OCI-LY3 (cell line): Measurements from ENCODE around the gene NPHP4.

Source experiments
- EZH2phosphoT487 ChIP-seq: fragments of 200-600 bp; shearing (Covaris generic); IDR thresholded peaks from 2 replicates; pipeline ENCODE4 v1.6.1; 2018; ENCODE audit warnings: antibody characterized with exemption, mixed run types, low read depth
- TF ChIP-seq, protein P1 (sequence below): fragments of 200-600, 300-600 bp; sonication (generic); IDR thresholded peaks from 2 replicates; pipeline ENCODE4 v1.5.1; 2014; ENCODE audit warnings: antibody characterized with exemption, low read length, low read depth

DNA sequence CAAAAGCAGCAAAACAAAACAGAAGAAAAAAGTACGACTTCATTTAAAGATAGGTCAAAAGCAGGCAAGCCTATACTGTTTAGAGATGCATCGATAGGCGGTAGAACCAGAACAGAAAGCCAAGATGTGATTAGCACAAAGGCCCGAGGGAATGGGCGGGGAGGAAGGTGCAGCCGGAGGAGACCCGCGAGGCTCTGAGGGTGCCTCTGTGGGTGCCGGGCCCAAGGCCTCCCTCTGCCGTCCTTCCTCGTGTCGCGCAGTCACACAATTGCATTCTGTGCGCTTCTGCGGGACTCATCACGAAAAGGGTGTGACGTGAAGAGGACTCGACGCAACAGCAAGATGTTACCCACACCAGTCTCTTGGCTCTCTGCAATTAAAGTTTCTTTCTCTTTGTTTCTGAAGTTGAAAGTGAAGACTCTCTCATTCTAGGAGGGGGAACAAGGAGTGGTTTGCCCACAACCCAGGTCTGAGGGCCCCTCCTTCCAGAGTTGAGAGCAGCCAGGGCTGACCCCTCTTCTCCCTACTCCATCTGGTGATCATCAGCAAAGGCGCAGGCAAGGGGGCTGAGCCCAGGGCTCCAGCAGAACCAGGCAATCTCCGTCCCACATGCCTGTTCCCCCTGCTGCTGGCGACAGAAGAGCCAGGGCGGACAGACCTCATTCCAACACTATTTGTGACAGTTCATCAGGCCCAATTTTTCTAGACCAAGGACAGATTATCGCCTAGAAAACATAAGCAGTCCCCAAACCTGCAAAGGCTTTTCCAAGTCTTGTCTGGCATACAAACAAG is 41.0 kb downstream of the NPHP4 start:
- TF ChIP-seq, protein P1, sequence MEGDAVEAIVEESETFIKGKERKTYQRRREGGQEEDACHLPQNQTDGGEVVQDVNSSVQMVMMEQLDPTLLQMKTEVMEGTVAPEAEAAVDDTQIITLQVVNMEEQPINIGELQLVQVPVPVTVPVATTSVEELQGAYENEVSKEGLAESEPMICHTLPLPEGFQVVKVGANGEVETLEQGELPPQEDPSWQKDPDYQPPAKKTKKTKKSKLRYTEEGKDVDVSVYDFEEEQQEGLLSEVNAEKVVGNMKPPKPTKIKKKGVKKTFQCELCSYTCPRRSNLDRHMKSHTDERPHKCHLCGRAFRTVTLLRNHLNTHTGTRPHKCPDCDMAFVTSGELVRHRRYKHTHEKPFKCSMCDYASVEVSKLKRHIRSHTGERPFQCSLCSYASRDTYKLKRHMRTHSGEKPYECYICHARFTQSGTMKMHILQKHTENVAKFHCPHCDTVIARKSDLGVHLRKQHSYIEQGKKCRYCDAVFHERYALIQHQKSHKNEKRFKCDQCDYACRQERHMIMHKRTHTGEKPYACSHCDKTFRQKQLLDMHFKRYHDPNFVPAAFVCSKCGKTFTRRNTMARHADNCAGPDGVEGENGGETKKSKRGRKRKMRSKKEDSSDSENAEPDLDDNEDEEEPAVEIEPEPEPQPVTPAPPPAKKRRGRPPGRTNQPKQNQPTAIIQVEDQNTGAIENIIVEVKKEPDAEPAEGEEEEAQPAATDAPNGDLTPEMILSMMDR = no peak
- TF ChIP-seq EZH2phosphoT487 = no peak
